Measurements from ENCODE around the gene FNBP1L. TPM values are rescaled to one million over a fixed set of nuclear protein-coding genes. Genes with fewer than 3 reads are reported as not detected.

FNBP1L gene
- total and polyA plus RNA-seq, 2 of the 8 experiments (the other 6 are each of a cell fraction or from before 2014, with no cell fraction given), result 48.9 to 95.9 TPM

- ChIA-PET CTCF (ENCODE audit: partially characterized antibody) (interaction anchor here (0.9 to 2.3 kb wide), 6 partner anchors 8 to 367 kb away, joined by 3 to 8 read pairs (median 6); no protein-coding TSS in a partner anchor), POLR2A (ENCODE audit: partially characterized antibody) (interaction anchor here (0.9 to 2.4 kb wide), 5 partner anchors 12 to 170 kb away, joined by 3 to 12 read pairs (median 4); no protein-coding TSS in a partner anchor)
- no peak overlapping the region; a peak in 3 of 7 replicates for H3K9ac ChIP-seq (replicated peaks in 1 of 4; ENCODE audit: extremely low read depth in 1 of 4, low read depth in 3 of 4, low read length in 3 of 4)
- no peak overlapping the region for H3K18ac ChIP-seq (ENCODE audit: extremely low read depth, low read length)
- H3K4me1 ChIP-seq (replicated peaks in 1 of 4; ENCODE audit: control insufficient read depth in 3 of 4, insufficient read depth in 4 of 4, low read length in 3 of 4), result peaks cover 0 to 10% (median 0%) of the 10 kb centered on the region in 4 experiments; a peak in 3 of 7 replicates
- peaks cover 18 to 37% of the 10 kb centered on the region in 2 experiments for H3K79me2 ChIP-seq (ENCODE audit: control insufficient read depth in 1 of 2, insufficient read depth in 2 of 2, low read length in 2 of 2)
- H3K36me3 ChIP-seq (ENCODE audit: control insufficient read depth in 2 of 4, insufficient read depth in 4 of 4, low read length in 3 of 4), result no peaks in the 10 kb centered on the region
- no peak overlapping the region for H2BK15ac ChIP-seq (ENCODE audit: low read length)
- H2AFZ ChIP-seq (ENCODE audit: low read length), result no peak overlapping the region
- TF ChIP-seq CHD1 (IDR thresholded peaks at IDR 0.05; ENCODE audit: low read depth, low read length) (no peak), BCL11A (IDR thresholded peaks at IDR 0.05; ENCODE audit: low read depth in 2 of 2, low read length in 2 of 2) (no peak), SIX5 (IDR thresholded peaks at IDR 0.05; ENCODE audit: low read depth, low read length) (no peak)
- no peaks in the 10 kb centered on the region for H3K27me3 ChIP-seq (replicated peaks in 1 of 4; ENCODE audit: control insufficient read depth in 3 of 4, extremely low read depth in 1 of 4, insufficient read depth in 3 of 4, low read length in 3 of 4)
- H3K23ac ChIP-seq (ENCODE audit: insufficient read length), result no peak overlapping the region
- WGBS, 2 experiments (ENCODE audit: extremely low coverage in 1 of 2, insufficient coverage in 1 of 2, insufficient read length in 1 of 2, insufficient replicate concordance in 2 of 2, low coverage in 1 of 2, low lambda C conversion rate in 2 of 2, missing lambda C conversion rate in 1 of 2), result 88% methylated on average over 16 of the region's 16 CpGs; no CpG with 5 or more reads in 1 of the 2 experiments
- H3K79me1 ChIP-seq (ENCODE audit: low read depth, low read length), result no peaks in the 10 kb centered on the region
- no peak overlapping the region for H3K27ac ChIP-seq (ENCODE audit: low read depth, low read length)
- peaks cover under 1% of the 10 kb centered on the region in 2 experiments for H4K20me1 ChIP-seq (replicated peaks in 1 of 2; ENCODE audit: control insufficient read depth in 1 of 2, insufficient read depth in 2 of 2, low read length in 2 of 2)
- H3K23me2 ChIP-seq (ENCODE audit: low read depth, low read length), result 0 out of 2 replicates have a peak, but pooled peaks cover 2% of the 10 kb centered on the region
- H2BK12ac ChIP-seq (ENCODE audit: low read depth, low read length), result no peak overlapping the region
- H2BK120ac ChIP-seq (replicated peaks; ENCODE audit: low read depth, low read length), result no peak overlapping the region
- H4K5ac ChIP-seq (ENCODE audit: insufficient read length, low read depth, low read length), result no peak overlapping the region
- H3K4me2 ChIP-seq (ENCODE audit: insufficient read depth in 1 of 2, low read depth in 2 of 2, low read length in 2 of 2), result peak overlapping the region; percentile 82 to 91
- FAIRE-seq (no peak), DNase-seq (ENCODE audit: low read depth in 1 of 2, low spot score in 2 of 2) (no peak)
- no peak overlapping the region for H2BK20ac ChIP-seq (ENCODE audit: low read length)
- H2BK5ac ChIP-seq (ENCODE audit: low read depth, low read length), result no peak overlapping the region
- H3K4me3 ChIP-seq (ENCODE audit: extremely low read depth in 1 of 4, insufficient read depth in 2 of 4, low read depth in 3 of 4, low read length in 4 of 4), result peak overlapping the region in 3 of 4 experiments; percentile 79 to 95 (median 93); a peak in 5 of 8 replicates
- H2AK5ac ChIP-seq (ENCODE audit: low read depth, low read length), result no peak overlapping the region
- H3K4ac ChIP-seq (replicated peaks; ENCODE audit: insufficient read length, low read depth, low read length), result no peak overlapping the region
- no peak overlapping the region for H4K91ac ChIP-seq (replicated peaks; ENCODE audit: insufficient read length, low read length)
- H3K9me3 ChIP-seq (ENCODE audit: insufficient read depth in 2 of 2, low read depth in 1 of 2, low read length in 1 of 2), result no peaks in the 10 kb centered on the region
- no peak overlapping the region for H3K14ac ChIP-seq (ENCODE audit: insufficient read length)
- H3K56ac ChIP-seq (replicated peaks; ENCODE audit: insufficient read length, low read depth, low read length), result no peak overlapping the region
- H4K8ac ChIP-seq (ENCODE audit: extremely low read depth, insufficient read depth, low read length), result no peak overlapping the region
Observed at GRCh38 chr1:93446837-93447451, 974 bp upstream of the FNBP1L start.

Data from H1 (cell line).